ENCODE data around the gene EPN2.
"Not testable (repeated sequence)": the region's sequence is repeated elsewhere in the genome, so short reads cannot be mapped to it uniquely, and the experiment has no call there.

The EPN2 gene

DNA sequence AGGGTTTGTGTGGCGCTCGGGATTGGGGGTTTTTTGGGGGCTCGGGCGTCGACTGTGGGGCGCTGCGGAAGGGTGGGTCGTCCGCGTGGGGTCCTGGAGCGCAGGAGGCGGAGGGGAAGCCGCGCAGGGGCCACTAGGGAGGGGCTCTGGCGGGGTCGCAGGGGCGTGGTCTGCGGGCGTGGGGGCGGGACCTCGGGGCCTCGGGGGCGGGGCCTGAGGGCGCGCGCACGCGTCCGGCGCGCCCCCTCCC, at the start of gene EPN2:
Gene EPN2, plus strand, starts transcription at position 228 of the 250 bp plus-strand sequence. CDS start 45,754 bp downstream, outside the sequence.
- Mint-ChIP-seq H3K27me3 (ENCODE audit: low read depth) (peaks cover 15% of the 10 kb centered on the region), H3K4me3 (peak within 1 kb of the TSS; percentile 84)
- H3K4me1 Mint-ChIP-seq (ENCODE audit: low read depth); H3K27ac Mint-ChIP-seq; H3K9me3 Mint-ChIP-seq; H3K36me3 Mint-ChIP-seq (ENCODE audit: low read depth): not testable (repeated sequence)

DNA sequence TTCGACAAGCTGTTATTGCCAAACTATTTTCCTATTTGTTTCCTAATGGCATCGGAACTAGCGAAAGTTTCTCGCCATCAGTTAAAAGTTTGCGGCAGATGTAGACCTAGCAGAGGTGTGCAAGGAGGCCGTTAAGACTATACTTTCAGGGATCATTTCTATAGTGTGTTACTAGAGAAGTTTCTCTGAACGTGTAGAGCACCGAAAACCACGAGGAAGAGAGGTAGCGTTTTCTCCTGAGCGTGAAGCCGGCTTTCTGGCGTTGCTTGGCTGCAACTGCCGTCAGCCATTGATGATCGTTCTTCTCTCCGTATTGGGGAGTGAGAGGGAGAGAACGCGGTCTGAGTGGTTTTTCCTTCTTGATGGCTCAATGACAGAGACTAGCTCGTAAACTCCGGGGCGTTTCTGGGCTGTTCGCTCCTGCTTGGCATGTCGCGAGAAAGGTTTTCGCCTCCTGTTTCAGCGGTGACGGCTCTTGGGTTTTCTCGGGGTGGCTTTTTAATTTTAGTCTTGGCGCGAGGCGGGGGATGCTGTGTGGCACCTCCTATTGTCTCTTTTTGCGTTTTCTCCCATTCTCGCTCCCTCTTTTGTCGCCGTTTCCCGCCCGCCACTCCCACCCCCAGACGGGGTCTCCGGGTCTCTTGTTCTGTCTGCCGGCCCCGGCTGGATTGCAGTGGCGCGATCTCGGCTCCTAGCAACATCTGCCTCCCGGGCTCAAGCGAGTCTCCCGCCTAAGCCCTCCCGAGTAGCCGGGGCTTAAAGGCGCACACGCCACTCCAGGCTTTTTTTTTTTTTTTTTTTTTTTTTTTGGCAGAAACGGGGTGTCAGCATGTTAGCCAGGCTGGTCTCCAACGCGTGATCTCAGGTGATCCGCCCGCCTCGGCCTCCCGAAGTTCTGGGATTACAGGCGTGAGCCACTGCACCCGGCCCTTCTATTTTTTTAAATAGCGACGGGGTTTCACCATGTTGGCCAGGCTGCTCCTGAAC, 49.0 kb upstream of the EPN2 start:
- not testable (repeated sequence) for H3K4me1 Mint-ChIP-seq (ENCODE audit: low read depth); H3K27ac Mint-ChIP-seq; H3K27me3 Mint-ChIP-seq (ENCODE audit: low read depth); H3K9me3 Mint-ChIP-seq; H3K4me3 Mint-ChIP-seq; H3K36me3 Mint-ChIP-seq (ENCODE audit: low read depth)

DNA sequence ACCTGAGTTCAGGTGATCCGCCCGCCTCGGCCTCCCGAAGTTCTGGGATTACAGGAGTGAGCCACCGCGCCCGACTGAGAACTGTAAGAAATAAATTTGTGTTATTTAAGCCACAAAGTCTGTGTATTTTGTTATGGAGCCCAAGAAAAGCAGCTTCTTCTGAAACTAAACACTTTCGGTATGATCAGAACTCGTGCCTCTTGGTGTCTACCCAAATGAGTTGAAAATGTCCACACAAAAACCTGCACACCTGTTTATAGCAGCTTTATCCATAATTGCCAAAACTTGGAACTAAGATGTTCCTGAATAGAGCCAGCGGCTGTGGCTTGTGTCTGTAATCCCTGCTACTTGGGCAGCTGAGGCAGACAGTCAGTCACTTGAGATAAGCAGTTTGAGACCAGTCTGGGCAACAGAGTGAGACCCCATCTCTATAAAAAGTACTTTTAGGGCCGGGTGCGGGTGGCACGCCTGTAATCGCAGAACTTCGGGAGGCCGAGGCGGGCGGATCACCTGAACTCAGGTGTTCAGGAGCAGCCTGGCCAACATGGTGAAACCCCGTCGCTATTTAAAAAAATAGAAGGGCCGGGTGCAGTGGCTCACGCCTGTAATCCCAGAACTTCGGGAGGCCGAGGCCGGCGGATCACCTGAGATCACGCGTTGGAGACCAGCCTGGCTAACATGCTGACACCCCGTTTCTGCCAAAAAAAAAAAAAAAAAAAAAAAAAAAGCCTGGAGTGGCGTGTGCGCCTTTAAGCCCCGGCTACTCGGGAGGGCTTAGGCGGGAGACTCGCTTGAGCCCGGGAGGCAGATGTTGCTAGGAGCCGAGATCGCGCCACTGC, 48.1 kb upstream of the EPN2 start:
- H3K27me3 Mint-ChIP-seq (ENCODE audit: low read depth); H3K36me3 Mint-ChIP-seq (ENCODE audit: low read depth); H3K4me3 Mint-ChIP-seq; H3K4me1 Mint-ChIP-seq (ENCODE audit: low read depth); H3K9me3 Mint-ChIP-seq; H3K27ac Mint-ChIP-seq: not testable (repeated sequence)

DNA sequence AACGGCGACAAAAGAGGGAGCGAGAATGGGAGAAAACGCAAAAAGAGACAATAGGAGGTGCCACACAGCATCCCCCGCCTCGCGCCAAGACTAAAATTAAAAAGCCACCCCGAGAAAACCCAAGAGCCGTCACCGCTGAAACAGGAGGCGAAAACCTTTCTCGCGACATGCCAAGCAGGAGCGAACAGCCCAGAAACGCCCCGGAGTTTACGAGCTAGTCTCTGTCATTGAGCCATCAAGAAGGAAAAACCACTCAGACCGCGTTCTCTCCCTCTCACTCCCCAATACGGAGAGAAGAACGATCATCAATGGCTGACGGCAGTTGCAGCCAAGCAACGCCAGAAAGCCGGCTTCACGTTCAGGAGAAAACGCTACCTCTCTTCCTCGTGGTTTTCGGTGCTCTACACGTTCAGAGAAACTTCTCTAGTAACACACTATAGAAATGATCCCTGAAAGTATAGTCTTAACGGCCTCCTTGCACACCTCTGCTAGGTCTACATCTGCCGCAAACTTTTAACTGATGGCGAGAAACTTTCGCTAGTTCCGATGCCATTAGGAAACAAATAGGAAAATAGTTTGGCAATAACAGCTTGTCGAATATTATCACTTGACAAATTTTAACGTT, 47.3 kb upstream of the EPN2 start:
- H3K4me3 Mint-ChIP-seq; H3K27ac Mint-ChIP-seq; H3K27me3 Mint-ChIP-seq (ENCODE audit: low read depth); H3K36me3 Mint-ChIP-seq (ENCODE audit: low read depth); H3K4me1 Mint-ChIP-seq (ENCODE audit: low read depth); H3K9me3 Mint-ChIP-seq: not testable (repeated sequence)

GRCh38 chr17:19196382-19197204, 40.6 kb upstream of the EPN2 start:
- not testable (repeated sequence) for H3K4me3 Mint-ChIP-seq; H3K27me3 Mint-ChIP-seq (ENCODE audit: low read depth); H3K9me3 Mint-ChIP-seq; H3K36me3 Mint-ChIP-seq (ENCODE audit: low read depth); H3K27ac Mint-ChIP-seq; H3K4me1 Mint-ChIP-seq (ENCODE audit: low read depth)

DNA sequence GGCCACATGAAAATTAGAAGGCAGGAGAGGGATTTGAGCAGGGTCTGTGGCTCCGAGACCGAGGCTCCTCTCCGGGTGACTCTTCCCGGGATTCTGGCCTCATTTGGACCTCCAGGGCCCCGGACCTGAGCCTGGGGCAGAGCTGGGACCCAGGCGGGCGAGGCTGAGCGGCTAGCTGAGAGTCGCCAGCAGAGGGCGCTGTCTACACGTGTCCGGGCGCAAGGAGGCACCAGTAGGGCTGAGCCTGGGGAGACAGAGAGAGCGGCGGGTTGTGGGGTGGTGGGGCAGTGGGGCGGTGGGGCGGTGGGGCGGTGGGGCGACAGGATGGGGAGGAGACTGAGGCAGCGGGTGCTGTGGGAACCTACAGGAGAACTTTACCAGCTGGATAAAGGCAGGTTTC, 34.7 kb upstream of the EPN2 start:
- H3K27ac Mint-ChIP-seq; H3K4me1 Mint-ChIP-seq (ENCODE audit: low read depth); H3K4me3 Mint-ChIP-seq; H3K27me3 Mint-ChIP-seq (ENCODE audit: low read depth); H3K36me3 Mint-ChIP-seq (ENCODE audit: low read depth); H3K9me3 Mint-ChIP-seq: not testable (repeated sequence)

DNA sequence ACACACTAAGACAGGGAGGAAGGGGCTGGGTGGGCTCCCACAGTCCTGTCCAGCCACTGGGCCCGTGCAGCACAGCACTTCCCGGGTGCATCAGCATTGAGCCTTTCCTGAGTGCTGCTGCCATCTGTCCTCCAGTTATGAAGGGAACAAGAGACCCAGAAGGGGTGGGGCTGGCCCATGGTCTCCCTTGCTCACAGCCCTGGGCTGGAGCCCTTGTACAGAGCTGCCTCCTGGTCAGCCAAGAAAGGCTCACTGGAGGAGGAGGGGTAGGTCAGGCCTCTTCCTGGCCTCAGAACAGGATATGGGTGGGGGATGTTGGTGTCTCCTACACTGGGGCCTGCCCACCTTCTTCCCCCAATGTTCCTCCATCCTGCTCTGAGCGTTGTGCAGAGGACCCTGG, 33.7 kb upstream of the EPN2 start:
- not testable (repeated sequence) for H3K36me3 Mint-ChIP-seq (ENCODE audit: low read depth); H3K4me1 Mint-ChIP-seq (ENCODE audit: low read depth); H3K9me3 Mint-ChIP-seq; H3K27me3 Mint-ChIP-seq (ENCODE audit: low read depth); H3K4me3 Mint-ChIP-seq; H3K27ac Mint-ChIP-seq

- not testable (repeated sequence) for H3K4me1 Mint-ChIP-seq (ENCODE audit: low read depth); H3K27ac Mint-ChIP-seq; H3K4me3 Mint-ChIP-seq; H3K27me3 Mint-ChIP-seq (ENCODE audit: low read depth); H3K36me3 Mint-ChIP-seq (ENCODE audit: low read depth); H3K9me3 Mint-ChIP-seq
Observed at GRCh38 chr17:19215074-19215860, 21.9 kb upstream of the EPN2 start.

GRCh38 chr17:19216148-19216926, 20.8 kb upstream of the EPN2 start:
- H3K27me3 Mint-ChIP-seq (ENCODE audit: low read depth); H3K36me3 Mint-ChIP-seq (ENCODE audit: low read depth); H3K4me3 Mint-ChIP-seq; H3K4me1 Mint-ChIP-seq (ENCODE audit: low read depth); H3K9me3 Mint-ChIP-seq; H3K27ac Mint-ChIP-seq: not testable (repeated sequence)

GRCh38 chr17:19218914-19219313, 18.3 kb upstream of the EPN2 start:
- H3K4me3 Mint-ChIP-seq; H3K27me3 Mint-ChIP-seq (ENCODE audit: low read depth); H3K4me1 Mint-ChIP-seq (ENCODE audit: low read depth): not testable (repeated sequence)

GRCh38 chr17:19219384-19219783, 17.8 kb upstream of the EPN2 start:
- H3K4me1 Mint-ChIP-seq (ENCODE audit: low read depth); H3K36me3 Mint-ChIP-seq (ENCODE audit: low read depth); H3K27ac Mint-ChIP-seq; H3K4me3 Mint-ChIP-seq; H3K27me3 Mint-ChIP-seq (ENCODE audit: low read depth); H3K9me3 Mint-ChIP-seq: not testable (repeated sequence)

More at GRCh38 chr17:19218914-19219313, 18.3 kb upstream of the EPN2 start:
- not testable (repeated sequence) for H3K36me3 Mint-ChIP-seq (ENCODE audit: low read depth); H3K27ac Mint-ChIP-seq; H3K9me3 Mint-ChIP-seq

GRCh38 chr17:19220195-19220594, 17.0 kb upstream of the EPN2 start:
- not testable (repeated sequence) for H3K36me3 Mint-ChIP-seq (ENCODE audit: low read depth); H3K4me3 Mint-ChIP-seq; H3K27ac Mint-ChIP-seq; H3K9me3 Mint-ChIP-seq; H3K27me3 Mint-ChIP-seq (ENCODE audit: low read depth); H3K4me1 Mint-ChIP-seq (ENCODE audit: low read depth)

All from T-helper 1 cell treated with Interleukin-12 subunit alpha and Interleukin-12 subunit beta and Interleukin-4 antibody, amounts not matched to agents 30 μg/mL and 1 μg/mL, for 36 hours (primary cell).